ENCODE measurements around the gene VRK3. TPM values are rescaled to one million over a fixed set of nuclear protein-coding genes. Genes with fewer than 3 reads are reported as not detected.

VRK3 gene
- total and polyA plus RNA-seq, 2 donors (not counting 3 experiments of a cell fraction or from before 2014, with no cell fraction given) = 20.4 to 36.0 TPM

GRCh38 chr19:50050406-50051227, 25.4 kb upstream of the VRK3 start:
- Histone ChIP-seq H3K79me2 (ENCODE audit: control insufficient read depth, insufficient read depth, low read length) (no peaks in the 10 kb centered on the region), H2AFZ (ENCODE audit: low read depth, low read length) (peak overlapping the region; percentile 74), H3K4me1 (ENCODE audit: control insufficient read depth, extremely low read depth, insufficient read depth, low read length) (no peaks in the 10 kb centered on the region), H3K27me3 (ENCODE audit: control insufficient read depth in 2 of 2, insufficient read depth in 2 of 2, low read length in 2 of 2) (no peaks in the 10 kb centered on the region), H3K9me1 (replicated peaks; ENCODE audit: control insufficient read depth, extremely low read depth, insufficient read depth, low read length) (no peaks in the 10 kb centered on the region), H3K27ac (ENCODE audit: insufficient read depth, low read depth, low read length) (no peak overlapping the region), H4K20me1 (replicated peaks; ENCODE audit: control insufficient read depth, extremely low read depth, insufficient read depth, low read length) (no peaks in the 10 kb centered on the region), H3K36me3 (ENCODE audit: control insufficient read depth in 2 of 2, extremely low read depth in 1 of 2, insufficient read depth in 2 of 2, low read length in 2 of 2) (peaks cover 0 to 10% of the 10 kb centered on the region in 2 experiments), H3K9ac (replicated peaks; ENCODE audit: extremely low read depth, insufficient read depth, low read length) (no peak overlapping the region), H3K9me3 (replicated peaks; ENCODE audit: control insufficient read depth, insufficient read depth, low read length) (peaks cover 12% of the 10 kb centered on the region), H3K4me2 (ENCODE audit: insufficient read depth, low read length) (peak overlapping the region; percentile 33), H3K4me3 (replicated peaks in 1 of 3; ENCODE audit: insufficient read depth in 1 of 3, low read depth in 1 of 3, low read length in 3 of 3) (peak overlapping the region in 2 of 3 experiments; percentile 32 to 35)
- BruUV-seq (replicated peaks) = no TSS peak
- intact Hi-C loops (cut with micrococcal nuclease) (no loop called here), dilution Hi-C loops (cut with MboI; ENCODE audit: extremely low pct_ligation_motif_present, low sequenced_read_pairs) (no loop called here)
- peak; percentile 46 for FAIRE-seq
- CTCF ChIA-PET = interaction anchor here (1.0 to 1.8 kb wide), 3 partner anchors 11 to 25 kb away, joined by 3 to 5 read pairs (median 5); partner anchors contain the start of gene ZNF473
- DNase-seq (ENCODE audit: low read depth, low spot score) = peak; percentile 61
- TF ChIP-seq GATA2 (IDR thresholded peaks at IDR 0.05; ENCODE audit: insufficient read depth, insufficient read length, low read depth, low read length) = no peak
- TF ChIP-seq POLR2AphosphoS5 (IDR thresholded peaks at IDR 0.05; ENCODE audit: insufficient read depth, low read depth, low read length) = no peak
- POLR2A ChIA-PET = no interaction called here

DNA sequence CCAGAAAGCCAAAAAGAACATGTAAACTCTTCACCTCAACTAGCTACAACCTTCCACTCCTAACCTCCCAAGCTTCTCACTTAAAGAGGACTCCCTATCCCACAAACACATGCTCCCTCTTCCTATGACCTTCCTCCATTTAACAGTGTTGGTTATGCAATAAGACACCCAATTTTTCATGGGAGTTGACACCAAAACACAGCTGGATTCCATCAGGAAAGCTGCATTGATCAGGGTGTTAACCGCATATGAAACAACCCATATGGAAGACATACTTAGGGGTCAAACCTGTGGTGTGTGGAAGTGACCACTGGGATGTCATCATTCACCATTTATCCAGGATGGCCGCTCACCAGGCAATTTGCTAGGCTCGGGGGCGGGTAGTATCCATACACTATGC, 22.5 kb upstream of the VRK3 start:
- no peaks in the 10 kb centered on the region for H3K27me3 ChIP-seq (ENCODE audit: control insufficient read depth in 2 of 2, insufficient read depth in 2 of 2, low read length in 2 of 2)
- no peak for TF ChIP-seq EZH2 (IDR thresholded peaks at IDR 0.05; ENCODE audit: borderline replicate concordance, low read depth, low read length, severe bottlenecking)
- TF ChIP-seq MYC (IDR thresholded peaks at IDR 0.05; ENCODE audit: low read depth, low read length) = no peak
- TF ChIP-seq POLR2A (IDR thresholded peaks at IDR 0.05; ENCODE audit: low read depth, low read length) = no peak
- TF ChIP-seq FOS (IDR thresholded peaks at IDR 0.05; ENCODE audit: borderline replicate concordance, insufficient read depth, low read length) = no peak
- no peak for TF ChIP-seq GATA2 (IDR thresholded peaks at IDR 0.05; ENCODE audit: insufficient read depth, insufficient read length, low read depth, low read length)
- no peak for TF ChIP-seq MAX (IDR thresholded peaks at IDR 0.05; ENCODE audit: insufficient read depth, insufficient read length)
- TF ChIP-seq CTCF (IDR thresholded peaks at IDR 0.05; ENCODE audit: extremely low read depth in 1 of 2, insufficient read depth in 1 of 2, low read depth in 1 of 2, low read length in 2 of 2) = no peak
- no peak for TF ChIP-seq JUN (IDR thresholded peaks at IDR 0.05; ENCODE audit: borderline replicate concordance, insufficient read depth, insufficient read length, low read depth)
- no peak for TF ChIP-seq POLR2AphosphoS5 (IDR thresholded peaks at IDR 0.05; ENCODE audit: insufficient read depth, low read depth, low read length)
- ChIA-PET CTCF (interaction anchor here (0.9 kb wide), 1 partner anchor 10 kb away, joined by 3 read pairs; no protein-coding TSS in a partner anchor), POLR2A (no interaction called here)
- no peaks in the 10 kb centered on the region for H3K4me1 ChIP-seq (ENCODE audit: control insufficient read depth, extremely low read depth, insufficient read depth, low read length)
- no peak overlapping the region for H2AFZ ChIP-seq (ENCODE audit: low read depth, low read length)
- intact Hi-C loops (cut with micrococcal nuclease) (no loop called here), dilution Hi-C loops (cut with MboI; ENCODE audit: extremely low pct_ligation_motif_present, low sequenced_read_pairs) (no loop called here)
- FAIRE-seq (no peak), DNase-seq (ENCODE audit: low read depth, low spot score) (no peak)
- no peak overlapping the region for H3K27ac ChIP-seq (ENCODE audit: insufficient read depth, low read depth, low read length)
- H3K4me3 ChIP-seq (replicated peaks in 1 of 3; ENCODE audit: insufficient read depth in 1 of 3, low read depth in 1 of 3, low read length in 3 of 3) = no peak overlapping the region
- H3K9me1 ChIP-seq (replicated peaks; ENCODE audit: control insufficient read depth, extremely low read depth, insufficient read depth, low read length) = no peaks in the 10 kb centered on the region
- no peaks in the 10 kb centered on the region for H3K79me2 ChIP-seq (ENCODE audit: control insufficient read depth, insufficient read depth, low read length)
- no peaks in the 10 kb centered on the region for H4K20me1 ChIP-seq (replicated peaks; ENCODE audit: control insufficient read depth, extremely low read depth, insufficient read depth, low read length)
- H3K36me3 ChIP-seq (ENCODE audit: control insufficient read depth in 2 of 2, extremely low read depth in 1 of 2, insufficient read depth in 2 of 2, low read length in 2 of 2) = peaks cover 13 to 31% of the 10 kb centered on the region in 2 experiments
- peaks cover 28% of the 10 kb centered on the region for H3K9me3 ChIP-seq (replicated peaks; ENCODE audit: control insufficient read depth, insufficient read depth, low read length)
- no peak overlapping the region for H3K9ac ChIP-seq (replicated peaks; ENCODE audit: extremely low read depth, insufficient read depth, low read length)
- BruUV-seq (replicated peaks) = no TSS peak
- no peak overlapping the region for H3K4me2 ChIP-seq (ENCODE audit: insufficient read depth, low read length)

Measured in endothelial cell of umbilical vein (primary cell).